Measurements from ENCODE around the gene PLA2G2D. TPM values are rescaled to one million over a fixed set of nuclear protein-coding genes. Genes with fewer than 3 reads are reported as not detected.
A peak's percentile ranks its signal among the peaks of the same experiment; 100 is the strongest.

The PLA2G2D gene
- total and polyA plus RNA-seq, 2 of the 8 experiments (the other 6 are each of a cell fraction or from before 2014, with no cell fraction given) = not detected

GRCh38 chr1:20141001-20141400 is 21.7 kb upstream of the PLA2G2D start:
- no peak overlapping the region for H3K14ac ChIP-seq (ENCODE audit: insufficient read length)
- H3K23me2 ChIP-seq (ENCODE audit: low read depth, low read length) = peaks cover 3% of the 10 kb centered on the region; the same call in 1 of the 2 replicates
- H2BK5ac ChIP-seq (ENCODE audit: low read depth, low read length) = no peak overlapping the region
- no peaks in the 10 kb centered on the region for H4K20me1 ChIP-seq (replicated peaks in 1 of 2; ENCODE audit: control insufficient read depth in 1 of 2, insufficient read depth in 2 of 2, low read length in 2 of 2)
- no peaks in the 10 kb centered on the region for H3K79me1 ChIP-seq (ENCODE audit: low read depth, low read length)
- no peak overlapping the region for H2BK12ac ChIP-seq (ENCODE audit: low read depth, low read length)
- no peak overlapping the region for H4K5ac ChIP-seq (ENCODE audit: insufficient read length, low read depth, low read length)
- no peak overlapping the region for H3K4me3 ChIP-seq (ENCODE audit: extremely low read depth in 1 of 4, insufficient read depth in 2 of 4, low read depth in 3 of 4, low read length in 4 of 4)
- H4K91ac ChIP-seq (replicated peaks; ENCODE audit: insufficient read length, low read length) = no peak overlapping the region
- DNase-seq (ENCODE audit: low read depth in 1 of 2, low spot score in 2 of 2) (no peak), FAIRE-seq (no peak)
- 87% methylated on average over 9 of the region's 9 CpGs; no CpG with 5 or more reads in 1 of the 2 experiments for WGBS, 2 experiments (ENCODE audit: extremely low coverage in 1 of 2, insufficient coverage in 1 of 2, insufficient read length in 1 of 2, insufficient replicate concordance in 2 of 2, low coverage in 1 of 2, low lambda C conversion rate in 2 of 2, missing lambda C conversion rate in 1 of 2)
- H3K27me3 ChIP-seq (replicated peaks in 1 of 4; ENCODE audit: control insufficient read depth in 3 of 4, extremely low read depth in 1 of 4, insufficient read depth in 3 of 4, low read length in 3 of 4) = no peaks in the 10 kb centered on the region
- no peak overlapping the region for H3K18ac ChIP-seq (ENCODE audit: extremely low read depth, low read length)
- H2AK5ac ChIP-seq (ENCODE audit: low read depth, low read length) = peak overlapping the region; percentile 91
- no peak overlapping the region for H2BK120ac ChIP-seq (replicated peaks; ENCODE audit: low read depth, low read length)
- H3K4ac ChIP-seq (replicated peaks; ENCODE audit: insufficient read length, low read depth, low read length) = no peak overlapping the region
- H3K9ac ChIP-seq (replicated peaks in 1 of 4; ENCODE audit: extremely low read depth in 1 of 4, low read depth in 3 of 4, low read length in 3 of 4) = no peak overlapping the region
- H3K23ac ChIP-seq (ENCODE audit: insufficient read length) = no peak overlapping the region
- no peak overlapping the region for H4K8ac ChIP-seq (ENCODE audit: extremely low read depth, insufficient read depth, low read length)
- no peak overlapping the region for H2BK20ac ChIP-seq (ENCODE audit: low read length)
- no peak overlapping the region for H3K27ac ChIP-seq (ENCODE audit: low read depth, low read length)
- H3K36me3 ChIP-seq (ENCODE audit: control insufficient read depth in 2 of 4, insufficient read depth in 4 of 4, low read length in 3 of 4) = no peaks in the 10 kb centered on the region
- H3K4me1 ChIP-seq (replicated peaks in 1 of 4; ENCODE audit: control insufficient read depth in 3 of 4, insufficient read depth in 4 of 4, low read length in 3 of 4) = no peaks in the 10 kb centered on the region; a peak in 1 of 7 replicates
- no peaks in the 10 kb centered on the region for H3K79me2 ChIP-seq (ENCODE audit: control insufficient read depth in 1 of 2, insufficient read depth in 2 of 2, low read length in 2 of 2)
- no peak overlapping the region for H2BK15ac ChIP-seq (ENCODE audit: low read length)
- POLR2A ChIA-PET (ENCODE audit: partially characterized antibody) = no interaction called here
- no peaks in the 10 kb centered on the region; a peak in 1 of 4 replicates for H3K9me3 ChIP-seq (ENCODE audit: insufficient read depth in 2 of 2, low read depth in 1 of 2, low read length in 1 of 2)
- no peak overlapping the region for H2AFZ ChIP-seq (ENCODE audit: low read length)
- TF ChIP-seq NRF1 (IDR thresholded peaks at IDR 0.05; ENCODE audit: low read depth, low read length) = no peak
- TF ChIP-seq CTBP2 (IDR thresholded peaks at IDR 0.05; ENCODE audit: borderline replicate concordance, insufficient read depth, insufficient read length, low read length) = no peak
- TF ChIP-seq ZNF274 (IDR thresholded peaks at IDR 0.05; ENCODE audit: borderline replicate concordance, extremely low read depth, low read length) = no peak
- TF ChIP-seq RFX5 (IDR thresholded peaks at IDR 0.05; ENCODE audit: borderline replicate concordance, low read depth, low read length) = no peak
- no peak overlapping the region for H3K4me2 ChIP-seq (ENCODE audit: insufficient read depth in 1 of 2, low read depth in 2 of 2, low read length in 2 of 2)
- CTCF ChIA-PET (ENCODE audit: partially characterized antibody) = no interaction called here
- no peak overlapping the region for H3K56ac ChIP-seq (replicated peaks; ENCODE audit: insufficient read length, low read depth, low read length)
